Astrocyte of the spinal cord (primary cell): ENCODE data around the gene TMEM132E.

Experiments
- DNase-seq: peaks from one replicate; pipeline ENCODE4 v3.0.0; 2011; ENCODE audit warnings: low read depth, low spot score
- H3K4me3 ChIP-seq: 2 replicates; pipeline ENCODE4 v1.5.1; 2011; ENCODE audit warnings: low read depth, mild to moderate bottlenecking, low read length, moderate library complexity
- in situ Hi-C: cut with HindIII; loops from 2 replicates; pipeline ENCODE4 v1.10.0; 2017; ENCODE audit warnings: low sequenced_read_pairs
- TF ChIP-seq, protein P1 (sequence below): IDR thresholded peaks from 2 replicates; pipeline ENCODE4 v1.5.1; 2012; ENCODE audit warnings: low read depth, mild to moderate bottlenecking, low read length, inconsistent platforms

TMEM132E gene

DNA sequence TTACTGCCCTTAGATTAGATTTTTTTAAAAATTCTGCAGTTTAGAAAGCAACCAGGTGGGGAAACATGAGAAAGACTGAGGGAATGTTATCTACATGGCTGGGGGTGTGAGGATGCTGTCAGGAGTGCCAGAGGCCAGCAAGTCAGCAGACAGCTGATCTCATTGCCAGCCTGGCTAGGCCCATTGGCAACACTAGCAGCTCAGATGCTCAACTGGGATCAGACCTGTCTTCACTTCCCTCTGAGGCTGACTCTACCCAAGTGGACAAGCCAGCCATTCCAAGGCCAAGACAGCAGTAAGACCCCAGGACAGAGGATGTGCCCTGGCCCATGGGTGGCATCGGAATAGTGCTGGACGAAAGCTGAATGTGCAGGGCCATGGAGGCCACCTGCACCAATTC, 96.2 kb downstream of the TMEM132E start:
- no peak overlapping the region for H3K4me3 ChIP-seq
- DNase-seq = no peak
- TF ChIP-seq, protein P1, sequence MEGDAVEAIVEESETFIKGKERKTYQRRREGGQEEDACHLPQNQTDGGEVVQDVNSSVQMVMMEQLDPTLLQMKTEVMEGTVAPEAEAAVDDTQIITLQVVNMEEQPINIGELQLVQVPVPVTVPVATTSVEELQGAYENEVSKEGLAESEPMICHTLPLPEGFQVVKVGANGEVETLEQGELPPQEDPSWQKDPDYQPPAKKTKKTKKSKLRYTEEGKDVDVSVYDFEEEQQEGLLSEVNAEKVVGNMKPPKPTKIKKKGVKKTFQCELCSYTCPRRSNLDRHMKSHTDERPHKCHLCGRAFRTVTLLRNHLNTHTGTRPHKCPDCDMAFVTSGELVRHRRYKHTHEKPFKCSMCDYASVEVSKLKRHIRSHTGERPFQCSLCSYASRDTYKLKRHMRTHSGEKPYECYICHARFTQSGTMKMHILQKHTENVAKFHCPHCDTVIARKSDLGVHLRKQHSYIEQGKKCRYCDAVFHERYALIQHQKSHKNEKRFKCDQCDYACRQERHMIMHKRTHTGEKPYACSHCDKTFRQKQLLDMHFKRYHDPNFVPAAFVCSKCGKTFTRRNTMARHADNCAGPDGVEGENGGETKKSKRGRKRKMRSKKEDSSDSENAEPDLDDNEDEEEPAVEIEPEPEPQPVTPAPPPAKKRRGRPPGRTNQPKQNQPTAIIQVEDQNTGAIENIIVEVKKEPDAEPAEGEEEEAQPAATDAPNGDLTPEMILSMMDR = no peak
- in situ Hi-C loops = no loop called here

DNA sequence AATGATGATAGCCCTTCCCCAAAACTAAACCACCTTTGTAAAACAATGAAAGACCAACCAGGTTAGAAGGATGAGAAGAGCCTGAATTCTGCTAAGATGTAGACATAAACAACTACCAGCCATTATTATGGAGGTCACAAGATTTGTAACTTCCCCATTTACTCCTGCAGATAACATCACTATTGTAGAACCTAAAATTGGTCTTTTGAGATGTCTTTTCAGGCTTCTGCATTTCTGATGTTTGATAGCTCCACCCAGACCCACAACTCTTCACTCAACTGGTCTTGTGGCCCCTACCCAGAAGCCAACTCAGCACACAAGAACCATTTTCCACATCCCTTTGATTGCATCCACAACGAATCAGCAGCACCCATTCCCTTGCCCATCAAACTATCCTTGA, 100.8 kb downstream of the TMEM132E start:
- in situ Hi-C loops = no loop called here
- H3K4me3 ChIP-seq = no peak overlapping the region
- TF ChIP-seq, protein P1 = no peak
- no peak for DNase-seq

DNA sequence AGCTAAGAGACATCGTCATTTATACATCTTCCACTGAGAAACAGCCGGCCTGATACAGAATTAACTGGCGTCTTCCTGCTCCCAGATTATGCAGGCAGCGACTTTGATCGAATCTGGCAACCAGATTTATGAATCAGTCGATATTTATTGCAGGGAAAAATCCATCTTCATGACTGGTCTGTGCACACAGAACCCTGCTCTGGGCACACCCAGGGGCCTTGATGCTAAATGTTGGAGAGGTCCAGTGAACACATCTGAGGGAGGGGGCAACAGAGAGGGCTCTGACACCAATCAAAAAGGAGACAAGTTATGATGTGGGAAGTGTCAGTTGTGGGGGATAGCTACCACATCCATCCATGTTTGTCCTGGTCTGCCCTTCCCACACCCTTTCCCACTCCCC, 102.9 kb downstream of the TMEM132E start:
- no peak for DNase-seq
- no peak overlapping the region for H3K4me3 ChIP-seq
- in situ Hi-C loops = no loop called here
- TF ChIP-seq, protein P1 = no peak

DNA sequence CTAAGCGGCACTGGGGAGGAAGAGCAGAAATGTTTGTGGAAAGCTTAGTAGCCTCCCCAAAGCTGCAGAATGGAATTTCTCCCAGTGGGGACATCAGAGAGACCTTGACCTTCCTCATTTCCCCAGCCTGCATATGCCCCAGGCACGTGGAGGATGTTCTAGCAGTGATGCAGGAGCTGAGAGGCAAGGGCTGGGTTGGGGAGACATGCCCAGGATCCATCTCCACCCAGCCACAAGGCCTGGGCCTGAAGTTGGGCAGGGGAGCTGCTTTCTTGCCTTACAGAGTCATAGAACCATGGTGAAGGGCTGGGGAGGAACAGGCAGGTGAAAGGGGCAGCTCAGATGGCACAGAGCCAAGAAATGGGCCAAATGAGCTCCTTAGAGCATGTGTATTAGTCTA, 104.0 kb downstream of the TMEM132E start:
- TF ChIP-seq, protein P1 = no peak
- no peak overlapping the region for H3K4me3 ChIP-seq
- in situ Hi-C loops = no loop called here
- no peak for DNase-seq
